HL-60 (cell line): ENCODE data around the gene DNAJC27.

Experiments used
- DNase-seq, 2 experiments: peaks; one replicate each; pipeline ENCODE4 v3.0.0-alpha.2; 2010 to 2020; ENCODE audit warnings: low read depth in 1 of 2, low spot score in 1 of 2
- H3K27ac ChIP-seq: fragments of 250-450 bp; sonication (Bioruptor Pico); replicated peaks from 2 replicates; pipeline ENCODE4 v1.5.1; 2020; ENCODE audit warnings: mild to moderate bottlenecking, moderate library complexity
- H3K27me3 ChIP-seq: fragments of 250-450 bp; sonication (Bioruptor Pico); 2 replicates; pipeline ENCODE4 v1.5.1; 2021; ENCODE audit warnings: mild to moderate bottlenecking, moderate library complexity; ENCODE audit not compliant: insufficient read depth, poor library complexity, severe bottlenecking
- H3K4me3 ChIP-seq: replicated peaks from 2 replicates; pipeline ENCODE4 v1.5.1; 2011; ENCODE audit warnings: mild to moderate bottlenecking, control low read depth, low read length; ENCODE audit not compliant: insufficient read depth
- GABPA ChIP-seq: IDR thresholded peaks from 2 replicates; pipeline ENCODE4 v1.6.1; 2012; ENCODE audit warnings: low read depth
- POLR2AphosphoS5 ChIP-seq: IDR thresholded peaks from 2 replicates; pipeline ENCODE4 v1.6.1; 2012; ENCODE audit warnings: low read depth
- REST ChIP-seq: IDR thresholded peaks from 2 replicates; pipeline ENCODE4 v1.6.1; 2012; ENCODE audit warnings: low read depth; ENCODE audit not compliant: insufficient replicate concordance
- SPI1 ChIP-seq: IDR thresholded peaks from 2 replicates; pipeline ENCODE4 v1.6.1; 2012; ENCODE audit warnings: low read depth, mild to moderate bottlenecking, borderline replicate concordance
- TF ChIP-seq, protein P1 (sequence below): IDR thresholded peaks from one replicate; pipeline ENCODE4 v1.5.1; 2011; ENCODE audit warnings: low read length, control low read depth, inconsistent platforms; ENCODE audit not compliant: insufficient read depth

The DNAJC27 gene

GRCh38 chr2:24978661-24979060, 6.9 kb upstream of the DNAJC27 start:
- Histone ChIP-seq H3K27ac (no peak overlapping the region), H3K4me3 (no peak overlapping the region), H3K27me3 (no peaks in the 10 kb centered on the region)
- no peak for DNase-seq
- TF ChIP-seq, protein P1, sequence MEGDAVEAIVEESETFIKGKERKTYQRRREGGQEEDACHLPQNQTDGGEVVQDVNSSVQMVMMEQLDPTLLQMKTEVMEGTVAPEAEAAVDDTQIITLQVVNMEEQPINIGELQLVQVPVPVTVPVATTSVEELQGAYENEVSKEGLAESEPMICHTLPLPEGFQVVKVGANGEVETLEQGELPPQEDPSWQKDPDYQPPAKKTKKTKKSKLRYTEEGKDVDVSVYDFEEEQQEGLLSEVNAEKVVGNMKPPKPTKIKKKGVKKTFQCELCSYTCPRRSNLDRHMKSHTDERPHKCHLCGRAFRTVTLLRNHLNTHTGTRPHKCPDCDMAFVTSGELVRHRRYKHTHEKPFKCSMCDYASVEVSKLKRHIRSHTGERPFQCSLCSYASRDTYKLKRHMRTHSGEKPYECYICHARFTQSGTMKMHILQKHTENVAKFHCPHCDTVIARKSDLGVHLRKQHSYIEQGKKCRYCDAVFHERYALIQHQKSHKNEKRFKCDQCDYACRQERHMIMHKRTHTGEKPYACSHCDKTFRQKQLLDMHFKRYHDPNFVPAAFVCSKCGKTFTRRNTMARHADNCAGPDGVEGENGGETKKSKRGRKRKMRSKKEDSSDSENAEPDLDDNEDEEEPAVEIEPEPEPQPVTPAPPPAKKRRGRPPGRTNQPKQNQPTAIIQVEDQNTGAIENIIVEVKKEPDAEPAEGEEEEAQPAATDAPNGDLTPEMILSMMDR, result no peak
- TF ChIP-seq GABPA (no peak), REST (no peak), SPI1 (no peak), POLR2AphosphoS5 (no peak)

- no peak for TF ChIP-seq SPI1
- no peak for TF ChIP-seq GABPA
- TF ChIP-seq, protein P1, result no peak
- no peak for TF ChIP-seq POLR2AphosphoS5
- TF ChIP-seq REST, result no peak
- Histone ChIP-seq H3K27ac (no peak overlapping the region), H3K4me3 (no peak overlapping the region), H3K27me3 (no peaks in the 10 kb centered on the region)
- no peak for DNase-seq
Observed at GRCh38 chr2:24977631-24978030, 5.9 kb upstream of the DNAJC27 start.

DNA sequence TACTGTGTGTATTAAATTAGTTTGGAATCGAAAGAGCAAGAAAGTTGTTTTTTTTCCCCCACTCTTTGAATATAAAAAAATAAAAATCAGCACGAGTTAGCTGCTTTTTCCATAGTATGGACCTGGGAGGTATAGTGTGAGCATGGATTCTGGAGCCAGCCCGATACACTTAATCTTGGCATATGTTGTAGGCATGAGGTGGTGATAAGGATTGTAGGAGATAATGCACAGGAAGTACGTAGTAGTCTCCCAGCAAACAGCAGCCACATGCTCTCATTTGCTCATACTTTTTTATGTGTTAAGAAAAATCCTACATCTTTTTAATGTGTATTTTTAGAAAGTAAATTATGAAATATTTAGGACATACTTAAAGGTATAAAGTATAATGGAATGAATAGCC, 2.1 kb upstream of the DNAJC27 start:
- H3K4me3 ChIP-seq, result no peak overlapping the region
- DNase-seq, result no peak
- TF ChIP-seq POLR2AphosphoS5 (no peak), GABPA (no peak), REST (no peak), SPI1 (no peak)
- TF ChIP-seq, protein P1, result no peak
- H3K27me3 ChIP-seq, result no peaks in the 10 kb centered on the region
- no peak overlapping the region for H3K27ac ChIP-seq
